ENCODE results near the gene PKD1. TPM values are rescaled to one million over a fixed set of nuclear protein-coding genes. Genes with fewer than 3 reads are reported as not detected.
"Not testable (repeated sequence)": the region's sequence is repeated elsewhere in the genome, so short reads cannot be mapped to it uniquely, and the experiment has no call there.

The PKD1 gene
- total RNA-seq, 4 donors from 2014 or later = 168 to 376 (median 339) TPM

DNA sequence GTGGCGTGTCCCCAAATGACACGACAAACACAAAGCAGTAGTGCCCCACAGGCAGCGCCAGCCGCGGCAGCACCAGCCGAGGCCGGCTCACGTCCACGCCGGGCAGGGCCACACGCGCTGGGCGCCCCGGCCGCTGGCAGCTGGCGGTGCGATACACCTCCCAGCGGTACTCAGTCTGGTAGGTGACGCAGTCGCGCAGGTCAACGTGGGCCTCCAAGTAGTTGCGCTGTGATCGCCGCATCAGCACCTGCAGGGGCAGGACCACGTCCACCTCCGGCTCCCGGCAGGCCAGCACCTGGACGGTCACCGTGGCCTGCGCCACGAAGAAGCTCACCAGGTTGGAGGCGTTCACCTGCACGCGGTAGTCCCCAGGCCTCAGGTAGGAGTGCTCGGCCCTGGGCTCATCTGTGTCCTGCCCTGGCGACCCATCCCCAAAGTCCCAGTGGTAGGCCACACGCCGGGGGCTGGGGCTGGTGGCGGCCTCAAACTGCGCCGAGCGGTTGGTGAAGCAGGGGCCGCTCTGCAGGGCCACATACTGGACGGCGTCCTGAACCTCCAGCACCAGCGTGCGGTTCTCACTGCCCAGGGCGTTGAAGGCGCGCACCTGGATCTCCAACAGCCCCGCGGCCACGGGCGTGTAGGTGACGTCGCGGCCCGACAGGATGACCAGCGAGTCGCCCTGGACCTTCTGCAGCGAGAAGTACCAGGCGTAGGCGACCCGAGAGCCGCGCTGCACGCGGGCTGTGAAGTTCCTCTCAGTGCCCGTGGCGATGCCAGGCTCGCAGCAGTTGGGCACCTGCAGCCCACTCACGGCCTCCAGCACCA, 27.0 kb downstream of the PKD1 start:
- in situ Hi-C loops (cut with MboI; ENCODE audit: low sequenced_read_pairs in 4 of 4); DNase-seq; H3K27ac ChIP-seq; H3K9me3 ChIP-seq; H3K4me3 ChIP-seq; intact Hi-C loops (cut with DNase I; ENCODE audit: low total_unique reads); H3K4me1 ChIP-seq; ATAC-seq; H3K27me3 ChIP-seq: not testable (repeated sequence)
- peaks cover 0 to 66% of the 10 kb centered on the region in 2 donors for H3K36me3 ChIP-seq

- H3K4me3 ChIP-seq; H3K27me3 ChIP-seq; H3K4me1 ChIP-seq; intact Hi-C loops (cut with DNase I; ENCODE audit: low total_unique reads); H3K27ac ChIP-seq; DNase-seq; ATAC-seq; H3K9me3 ChIP-seq; in situ Hi-C loops (cut with MboI; ENCODE audit: low sequenced_read_pairs in 4 of 4): not testable (repeated sequence)
- H3K36me3 ChIP-seq = peaks cover 0 to 70% of the 10 kb centered on the region in 2 donors
These were observed 27.9 kb downstream of the PKD1 start for GRCh38 chr16:2107791-2108125.

GRCh38 chr16:2107121-2107790, 28.4 kb downstream of the PKD1 start:
- H3K4me3 ChIP-seq; in situ Hi-C loops (cut with MboI; ENCODE audit: low sequenced_read_pairs in 4 of 4); H3K27me3 ChIP-seq; DNase-seq; ATAC-seq; H3K4me1 ChIP-seq; intact Hi-C loops (cut with DNase I; ENCODE audit: low total_unique reads); H3K9me3 ChIP-seq; H3K27ac ChIP-seq: not testable (repeated sequence)
- peaks cover 0 to 70% of the 10 kb centered on the region in 2 donors for H3K36me3 ChIP-seq

GRCh38 chr16:2106211-2106610, 29.5 kb downstream of the PKD1 start:
- H3K9me3 ChIP-seq; H3K4me1 ChIP-seq; H3K27ac ChIP-seq; H3K4me3 ChIP-seq; DNase-seq; ATAC-seq; in situ Hi-C loops (cut with MboI; ENCODE audit: low sequenced_read_pairs in 4 of 4); H3K27me3 ChIP-seq; intact Hi-C loops (cut with DNase I; ENCODE audit: low total_unique reads): not testable (repeated sequence)
- peaks cover 0 to 63% of the 10 kb centered on the region in 2 donors for H3K36me3 ChIP-seq

DNA sequence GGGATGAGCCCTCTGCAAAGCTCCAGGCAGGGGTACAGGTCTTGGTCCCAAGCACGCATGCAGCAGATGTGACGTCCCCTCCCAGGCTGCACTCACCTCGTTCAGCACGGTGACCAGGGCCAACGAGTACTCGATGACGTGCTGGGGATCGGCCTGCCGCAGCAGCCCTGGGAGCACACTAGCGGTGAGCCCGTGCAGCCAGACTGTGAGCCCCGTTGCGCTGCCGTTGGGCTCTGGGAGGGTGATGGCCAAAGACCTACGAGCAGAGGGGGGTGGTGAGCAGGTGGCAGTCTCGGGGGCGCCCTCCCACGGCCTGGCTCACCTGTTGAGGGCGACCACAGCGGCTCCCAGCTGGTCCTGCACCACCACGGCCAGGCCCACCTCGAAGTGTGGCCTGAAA, 29.9 kb downstream of the PKD1 start:
- ATAC-seq; intact Hi-C loops (cut with DNase I; ENCODE audit: low total_unique reads): not testable (repeated sequence)
- peaks cover 0 to 63% of the 10 kb centered on the region in 2 donors for H3K36me3 ChIP-seq

GRCh38 chr16:2105291-2105690, 30.4 kb downstream of the PKD1 start:
- H3K36me3 ChIP-seq = peaks cover 0 to 63% of the 10 kb centered on the region in 2 donors
- intact Hi-C loops (cut with DNase I; ENCODE audit: low total_unique reads); H3K27ac ChIP-seq; H3K9me3 ChIP-seq; DNase-seq; in situ Hi-C loops (cut with MboI; ENCODE audit: low sequenced_read_pairs in 4 of 4); H3K4me3 ChIP-seq; H3K4me1 ChIP-seq; H3K27me3 ChIP-seq; ATAC-seq: not testable (repeated sequence)

More for the DNA sequence above, 29.9 kb downstream of the PKD1 start:
- H3K4me1 ChIP-seq; H3K27me3 ChIP-seq; H3K27ac ChIP-seq; in situ Hi-C loops (cut with MboI; ENCODE audit: low sequenced_read_pairs in 4 of 4); H3K4me3 ChIP-seq; DNase-seq; H3K9me3 ChIP-seq: not testable (repeated sequence)

GRCh38 chr16:2104464-2104863, 31.2 kb downstream of the PKD1 start:
- H3K9me3 ChIP-seq; H3K4me1 ChIP-seq; intact Hi-C loops (cut with DNase I; ENCODE audit: low total_unique reads); H3K27me3 ChIP-seq; ATAC-seq; H3K4me3 ChIP-seq; H3K27ac ChIP-seq; in situ Hi-C loops (cut with MboI; ENCODE audit: low sequenced_read_pairs in 4 of 4); DNase-seq: not testable (repeated sequence)
- H3K36me3 ChIP-seq = peaks cover 0 to 65% of the 10 kb centered on the region in 2 donors

GRCh38 chr16:2102471-2102870, 33.2 kb downstream of the PKD1 start:
- no peak for TF ChIP-seq POLR2A (IDR thresholded peaks at IDR 0.05)
- TF ChIP-seq, protein P1, sequence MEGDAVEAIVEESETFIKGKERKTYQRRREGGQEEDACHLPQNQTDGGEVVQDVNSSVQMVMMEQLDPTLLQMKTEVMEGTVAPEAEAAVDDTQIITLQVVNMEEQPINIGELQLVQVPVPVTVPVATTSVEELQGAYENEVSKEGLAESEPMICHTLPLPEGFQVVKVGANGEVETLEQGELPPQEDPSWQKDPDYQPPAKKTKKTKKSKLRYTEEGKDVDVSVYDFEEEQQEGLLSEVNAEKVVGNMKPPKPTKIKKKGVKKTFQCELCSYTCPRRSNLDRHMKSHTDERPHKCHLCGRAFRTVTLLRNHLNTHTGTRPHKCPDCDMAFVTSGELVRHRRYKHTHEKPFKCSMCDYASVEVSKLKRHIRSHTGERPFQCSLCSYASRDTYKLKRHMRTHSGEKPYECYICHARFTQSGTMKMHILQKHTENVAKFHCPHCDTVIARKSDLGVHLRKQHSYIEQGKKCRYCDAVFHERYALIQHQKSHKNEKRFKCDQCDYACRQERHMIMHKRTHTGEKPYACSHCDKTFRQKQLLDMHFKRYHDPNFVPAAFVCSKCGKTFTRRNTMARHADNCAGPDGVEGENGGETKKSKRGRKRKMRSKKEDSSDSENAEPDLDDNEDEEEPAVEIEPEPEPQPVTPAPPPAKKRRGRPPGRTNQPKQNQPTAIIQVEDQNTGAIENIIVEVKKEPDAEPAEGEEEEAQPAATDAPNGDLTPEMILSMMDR (IDR thresholded peaks at IDR 0.05 in 4 of 5, conservative IDR thresholded peaks at IDR 0.05 in 1 of 5) = no peak
- Histone ChIP-seq H3K36me3 (peaks cover 0 to 64% of the 10 kb centered on the region in 2 donors), H3K4me3 (no peak overlapping the region), H3K27ac (no peak overlapping the region), H3K4me1 (no peaks in the 10 kb centered on the region), H3K27me3 (no peaks in the 10 kb centered on the region), H3K9me3 (no peaks in the 10 kb centered on the region)
- DNase-seq = no peak
- ATAC-seq = no peak
- in situ Hi-C loops (cut with MboI; ENCODE audit: low sequenced_read_pairs in 4 of 4) = no loop called here
- intact Hi-C loops (cut with DNase I; ENCODE audit: low total_unique reads) = no loop called here

DNA sequence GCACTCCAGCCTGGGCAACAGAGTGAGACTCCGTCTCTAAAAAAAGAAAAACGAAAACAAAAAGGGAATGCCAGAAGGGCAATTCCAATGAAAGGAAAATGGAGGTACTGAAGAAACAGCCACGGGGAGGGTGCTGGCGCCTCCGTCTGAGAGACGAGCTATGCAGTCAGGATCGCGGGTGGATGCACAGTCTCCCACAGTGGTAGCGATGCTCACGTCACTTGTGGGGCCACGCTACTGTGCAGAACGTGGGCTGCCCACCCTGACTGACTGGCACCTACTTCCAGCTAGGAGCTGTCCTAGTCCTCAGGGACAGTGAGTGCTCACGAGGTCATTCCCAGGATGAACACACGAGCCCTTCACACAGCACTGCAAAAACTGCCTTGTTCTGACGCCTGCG, 34.1 kb downstream of the PKD1 start:
- DNase-seq; H3K9me3 ChIP-seq; ATAC-seq; H3K4me3 ChIP-seq; H3K27ac ChIP-seq; in situ Hi-C loops (cut with MboI; ENCODE audit: low sequenced_read_pairs in 4 of 4); intact Hi-C loops (cut with DNase I; ENCODE audit: low total_unique reads); H3K27me3 ChIP-seq; H3K4me1 ChIP-seq: not testable (repeated sequence)
- H3K36me3 ChIP-seq = peaks cover 0 to 66% of the 10 kb centered on the region in 2 donors

GRCh38 chr16:2097689-2098088, 38.0 kb downstream of the PKD1 start:
- H3K36me3 ChIP-seq = peaks cover 0 to 83% of the 10 kb centered on the region in 2 donors
- in situ Hi-C loops (cut with MboI; ENCODE audit: low sequenced_read_pairs in 4 of 4); H3K27ac ChIP-seq: not testable (repeated sequence)

More at GRCh38 chr16:2097689-2098088, 38.0 kb downstream of the PKD1 start:
- H3K27me3 ChIP-seq; DNase-seq; H3K9me3 ChIP-seq; H3K4me3 ChIP-seq; ATAC-seq; intact Hi-C loops (cut with DNase I; ENCODE audit: low total_unique reads); H3K4me1 ChIP-seq: not testable (repeated sequence)
